Measurements from ENCODE around the gene TPCN2. TPM values are rescaled to one million over a fixed set of nuclear protein-coding genes. Genes with fewer than 3 reads are reported as not detected.

The TPCN2 gene
- total RNA-seq, 1 experiment from 2014 or later = 15.2 TPM

DNA sequence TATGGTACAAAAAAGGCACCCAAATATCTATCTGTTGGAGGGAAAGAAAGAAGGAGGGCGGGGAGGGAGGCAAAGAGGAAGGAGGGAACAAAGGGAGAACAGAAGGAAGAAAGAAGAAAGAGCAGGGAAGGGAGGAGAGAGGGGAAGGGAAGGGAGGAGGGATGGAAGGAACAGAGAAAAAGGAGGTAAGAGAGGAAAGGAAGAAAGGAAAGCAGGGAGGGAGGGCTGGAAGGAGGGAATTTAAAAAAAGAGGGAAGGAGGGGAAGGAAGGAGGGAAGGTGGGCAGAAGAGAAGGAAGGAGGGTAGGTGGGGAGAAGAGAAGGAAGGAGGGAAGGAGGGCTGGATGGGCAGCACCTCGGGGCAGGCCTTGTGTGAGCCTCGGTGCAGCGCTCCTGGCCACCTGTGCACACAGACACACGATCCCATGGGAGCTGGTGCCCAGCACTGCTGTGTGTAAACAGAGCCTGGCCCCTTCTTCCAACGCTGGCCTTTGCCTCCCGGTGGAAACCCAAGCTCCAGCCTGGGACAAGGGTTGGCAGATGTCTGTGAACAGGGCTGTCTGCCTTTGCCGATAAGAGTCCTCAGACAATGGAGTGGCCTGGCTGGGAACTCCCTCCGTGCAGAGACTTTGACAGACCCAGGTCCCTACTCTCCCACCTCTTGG is 130.2 kb downstream of the TPCN2 start:
- TF ChIP-seq, protein P1, sequence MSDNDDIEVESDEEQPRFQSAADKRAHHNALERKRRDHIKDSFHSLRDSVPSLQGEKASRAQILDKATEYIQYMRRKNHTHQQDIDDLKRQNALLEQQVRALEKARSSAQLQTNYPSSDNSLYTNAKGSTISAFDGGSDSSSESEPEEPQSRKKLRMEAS (IDR thresholded peaks at IDR 0.05) = no peak
- TF ChIP-seq SIN3A (IDR thresholded peaks at IDR 0.05; ENCODE audit: low read depth) = no peak
- TF ChIP-seq ZFX (IDR thresholded peaks at IDR 0.05) = no peak
- TF ChIP-seq EZH2 (IDR thresholded peaks at IDR 0.05) = no peak
- no peak for TF ChIP-seq SRF (IDR thresholded peaks at IDR 0.05; ENCODE audit: low read depth)
- no peak for TF ChIP-seq ZNF274 (IDR thresholded peaks at IDR 0.05; ENCODE audit: low read depth, low read length)
- no peak for TF ChIP-seq EZH2phosphoT487 (IDR thresholded peaks at IDR 0.05; ENCODE audit: borderline replicate concordance)
- no peak for TF ChIP-seq CEBPB (IDR thresholded peaks at IDR 0.05; ENCODE audit: low read depth)
- TF ChIP-seq RAD21 (IDR thresholded peaks at IDR 0.05; ENCODE audit: low read depth) = no peak
- no peak for TF ChIP-seq POLR2A (IDR thresholded peaks at IDR 0.05; ENCODE audit: borderline replicate concordance, extremely low read depth, insufficient read depth, insufficient read length)
- no peak for TF ChIP-seq JUND (IDR thresholded peaks at IDR 0.05)
- no peak for TF ChIP-seq POLR2AphosphoS5 (IDR thresholded peaks at IDR 0.05; ENCODE audit: low read depth, low read length)
- TF ChIP-seq, protein P2, sequence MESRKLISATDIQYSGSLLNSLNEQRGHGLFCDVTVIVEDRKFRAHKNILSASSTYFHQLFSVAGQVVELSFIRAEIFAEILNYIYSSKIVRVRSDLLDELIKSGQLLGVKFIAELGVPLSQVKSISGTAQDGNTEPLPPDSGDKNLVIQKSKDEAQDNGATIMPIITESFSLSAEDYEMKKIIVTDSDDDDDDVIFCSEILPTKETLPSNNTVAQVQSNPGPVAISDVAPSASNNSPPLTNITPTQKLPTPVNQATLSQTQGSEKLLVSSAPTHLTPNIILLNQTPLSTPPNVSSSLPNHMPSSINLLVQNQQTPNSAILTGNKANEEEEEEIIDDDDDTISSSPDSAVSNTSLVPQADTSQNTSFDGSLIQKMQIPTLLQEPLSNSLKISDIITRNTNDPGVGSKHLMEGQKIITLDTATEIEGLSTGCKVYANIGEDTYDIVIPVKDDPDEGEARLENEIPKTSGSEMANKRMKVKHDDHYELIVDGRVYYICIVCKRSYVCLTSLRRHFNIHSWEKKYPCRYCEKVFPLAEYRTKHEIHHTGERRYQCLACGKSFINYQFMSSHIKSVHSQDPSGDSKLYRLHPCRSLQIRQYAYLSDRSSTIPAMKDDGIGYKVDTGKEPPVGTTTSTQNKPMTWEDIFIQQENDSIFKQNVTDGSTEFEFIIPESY (IDR thresholded peaks at IDR 0.05; ENCODE audit: extremely low read depth, insufficient replicate concordance, low read length) = no peak
- TF ChIP-seq, protein P3, sequence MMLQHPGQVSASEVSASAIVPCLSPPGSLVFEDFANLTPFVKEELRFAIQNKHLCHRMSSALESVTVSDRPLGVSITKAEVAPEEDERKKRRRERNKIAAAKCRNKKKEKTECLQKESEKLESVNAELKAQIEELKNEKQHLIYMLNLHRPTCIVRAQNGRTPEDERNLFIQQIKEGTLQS (IDR thresholded peaks at IDR 0.05) = no peak
- TF ChIP-seq CBX3 (IDR thresholded peaks at IDR 0.05; ENCODE audit: low read depth) = no peak
- no peak for TF ChIP-seq ELF1 (IDR thresholded peaks at IDR 0.05; ENCODE audit: borderline replicate concordance, low read depth)
- TF ChIP-seq YY1 (IDR thresholded peaks at IDR 0.05; ENCODE audit: extremely low read depth, insufficient replicate concordance, low read depth, low read length) = no peak
- TF ChIP-seq EGR1 (IDR thresholded peaks at IDR 0.05; ENCODE audit: low read depth) = no peak
- no peak for TF ChIP-seq SP1 (IDR thresholded peaks at IDR 0.05; ENCODE audit: low read depth)
- DNase-seq (ENCODE audit: low read depth, low spot score) (no peak), ATAC-seq (no peak)
- no peak overlapping the region for H3K9ac ChIP-seq (ENCODE audit: low read length)
- H3K27me3 ChIP-seq (ENCODE audit: insufficient read depth, low read length) = no peaks in the 10 kb centered on the region
- CTCF ChIA-PET = no interaction called here
- H3K4me2 ChIP-seq (ENCODE audit: low read length) = no peak overlapping the region
- intact Hi-C loops (cut with micrococcal nuclease) = no loop called here
- no TSS peak for BruUV-seq (replicated peaks)
- RAD21 ChIA-PET (ENCODE audit: low non-redundant PET in 1 of 2, low total read pairs in 2 of 2, uncharacterized antibody in 2 of 2, unreplicated experiment in 2 of 2) = no interaction called here
- no peaks in the 10 kb centered on the region for H3K79me2 ChIP-seq (ENCODE audit: insufficient read depth, low read length)
- no peaks in the 10 kb centered on the region for H3K36me3 ChIP-seq (ENCODE audit: control insufficient read depth in 1 of 2, insufficient read depth in 2 of 2, low read length in 2 of 2)
- POLR2A ChIA-PET = no interaction called here
- no peak overlapping the region for H3K27ac ChIP-seq (ENCODE audit: low read depth, low read length)
- no peaks in the 10 kb centered on the region for H4K20me1 ChIP-seq (ENCODE audit: insufficient read depth)
- H3K9me2 ChIP-seq (ENCODE audit: insufficient read depth) = no peaks in the 10 kb centered on the region
- no peaks in the 10 kb centered on the region for H3K4me1 ChIP-seq (ENCODE audit: control insufficient read depth in 1 of 2, insufficient read depth in 2 of 2, low read length in 2 of 2)
- H3K9me3 ChIP-seq (ENCODE audit: control insufficient read depth in 1 of 2, insufficient read depth in 1 of 2, low read depth in 1 of 2, low read length in 2 of 2) = peaks cover 0 to 3% of the 10 kb centered on the region in 2 experiments; a peak in 1 of 4 replicates
- H3K4me3 ChIP-seq (replicated peaks in 1 of 2; ENCODE audit: low read depth in 1 of 2, low read length in 2 of 2) = no peak overlapping the region
- no peak overlapping the region for H2AFZ ChIP-seq (ENCODE audit: low read depth, low read length, poor library complexity, severe bottlenecking)
